ENCODE data around the gene NOXO1.
"Not testable (repeated sequence)": the region's sequence is repeated elsewhere in the genome, so short reads cannot be mapped to it uniquely, and the experiment has no call there.

The NOXO1 gene

DNA sequence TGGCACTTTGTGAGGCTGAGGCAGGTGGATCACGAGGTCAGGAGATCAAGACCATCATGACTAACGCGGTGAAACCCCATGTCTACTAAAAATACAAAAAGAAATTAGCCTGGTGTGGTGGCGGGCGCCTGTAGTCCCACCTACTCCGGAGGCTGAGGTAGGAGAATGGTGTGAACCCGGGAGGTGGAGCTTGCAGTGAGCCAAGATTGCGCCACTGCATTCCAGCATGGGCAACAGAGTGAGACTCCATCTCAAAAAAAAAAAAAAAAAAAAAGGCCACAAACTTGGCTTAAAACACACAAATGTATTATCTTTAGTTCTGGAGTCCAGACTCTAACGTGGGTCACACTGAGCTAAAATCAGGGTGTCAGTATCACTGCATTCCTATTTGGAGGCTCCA lies 30.5 kb upstream of the NOXO1 start:
- in situ Hi-C loops (cut with HindIII; ENCODE audit: low sequenced_read_pairs) = not testable (repeated sequence)

GRCh38 chr16:2009791-2010510 lies 28.7 kb upstream of the NOXO1 start, which contains the start of gene ZNF598:
TSS of gene ZNF598 (minus strand) at chr16:2009821.
- in situ Hi-C loops (cut with HindIII; ENCODE audit: low sequenced_read_pairs) = no loop called here

GRCh38 chr16:2009164-2009711 lies 28.0 kb upstream of the NOXO1 start:
- in situ Hi-C loops (cut with HindIII; ENCODE audit: low sequenced_read_pairs) = no loop called here

DNA sequence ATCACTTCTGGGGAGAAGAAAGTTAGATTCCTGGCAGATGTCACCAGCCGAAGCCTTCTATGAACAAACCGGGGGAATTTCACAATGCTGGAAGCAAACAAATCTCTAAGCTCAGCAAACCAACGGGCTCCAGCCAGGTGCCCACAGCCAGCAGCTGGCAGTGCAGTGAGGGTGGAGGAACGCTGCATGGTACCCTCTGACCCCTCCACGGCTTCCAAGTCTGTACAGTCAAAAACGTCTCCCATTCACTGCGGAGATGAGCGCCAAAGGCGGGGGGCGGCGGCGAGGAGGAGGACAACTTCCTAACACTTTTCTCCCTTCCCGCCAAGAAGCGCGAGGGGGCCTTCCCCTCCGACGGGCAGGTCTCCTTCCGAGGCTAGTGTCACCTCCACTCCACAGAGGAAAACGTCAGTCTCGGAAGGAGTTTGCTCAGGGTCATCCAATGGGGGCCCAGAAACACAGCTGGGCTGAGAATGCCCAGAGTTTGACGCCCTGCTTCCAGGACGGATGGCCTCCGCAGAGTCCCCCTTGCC lies 27.4 kb upstream of the NOXO1 start:
- in situ Hi-C loops (cut with HindIII; ENCODE audit: low sequenced_read_pairs) = no loop called here

DNA sequence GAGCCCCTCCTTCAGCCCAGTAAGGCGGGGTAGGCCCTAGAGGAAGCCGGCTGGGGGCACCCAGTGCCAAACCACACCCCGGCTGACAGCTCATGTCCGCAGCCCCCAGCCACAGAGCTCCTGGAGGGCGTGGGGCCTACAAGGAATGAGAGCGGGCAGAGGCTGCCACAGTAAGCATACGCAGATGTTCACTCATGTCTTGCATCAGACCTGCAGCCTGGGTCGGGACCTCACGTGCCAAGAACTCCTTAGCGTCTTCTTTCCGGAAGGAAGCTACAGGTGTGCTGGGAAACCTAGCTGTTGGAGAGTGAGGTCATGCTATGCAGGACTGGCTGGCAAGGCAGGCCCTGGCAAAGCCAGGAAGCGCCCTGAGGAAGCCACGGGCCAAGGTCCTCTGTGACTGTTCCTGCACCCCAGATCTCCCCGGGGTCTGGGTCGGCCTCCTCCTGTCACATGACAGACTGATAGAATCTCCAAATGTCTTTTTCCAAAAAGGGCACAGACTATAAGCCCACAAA lies 26.8 kb upstream of the NOXO1 start:
- in situ Hi-C loops (cut with HindIII; ENCODE audit: low sequenced_read_pairs) = no loop called here

GRCh38 chr16:2007081-2007836 lies 26.0 kb upstream of the NOXO1 start:
- in situ Hi-C loops (cut with HindIII; ENCODE audit: low sequenced_read_pairs) = no loop called here

- in situ Hi-C loops (cut with HindIII; ENCODE audit: low sequenced_read_pairs) = no loop called here
Observed at GRCh38 chr16:2006317-2006716, 25.0 kb upstream of the NOXO1 start.

GRCh38 chr16:2005646-2006045 lies 24.4 kb upstream of the NOXO1 start:
- in situ Hi-C loops (cut with HindIII; ENCODE audit: low sequenced_read_pairs) = no loop called here

- in situ Hi-C loops (cut with HindIII; ENCODE audit: low sequenced_read_pairs) = no loop called here
Observed at GRCh38 chr16:2004795-2005517, 23.7 kb upstream of the NOXO1 start.

DNA sequence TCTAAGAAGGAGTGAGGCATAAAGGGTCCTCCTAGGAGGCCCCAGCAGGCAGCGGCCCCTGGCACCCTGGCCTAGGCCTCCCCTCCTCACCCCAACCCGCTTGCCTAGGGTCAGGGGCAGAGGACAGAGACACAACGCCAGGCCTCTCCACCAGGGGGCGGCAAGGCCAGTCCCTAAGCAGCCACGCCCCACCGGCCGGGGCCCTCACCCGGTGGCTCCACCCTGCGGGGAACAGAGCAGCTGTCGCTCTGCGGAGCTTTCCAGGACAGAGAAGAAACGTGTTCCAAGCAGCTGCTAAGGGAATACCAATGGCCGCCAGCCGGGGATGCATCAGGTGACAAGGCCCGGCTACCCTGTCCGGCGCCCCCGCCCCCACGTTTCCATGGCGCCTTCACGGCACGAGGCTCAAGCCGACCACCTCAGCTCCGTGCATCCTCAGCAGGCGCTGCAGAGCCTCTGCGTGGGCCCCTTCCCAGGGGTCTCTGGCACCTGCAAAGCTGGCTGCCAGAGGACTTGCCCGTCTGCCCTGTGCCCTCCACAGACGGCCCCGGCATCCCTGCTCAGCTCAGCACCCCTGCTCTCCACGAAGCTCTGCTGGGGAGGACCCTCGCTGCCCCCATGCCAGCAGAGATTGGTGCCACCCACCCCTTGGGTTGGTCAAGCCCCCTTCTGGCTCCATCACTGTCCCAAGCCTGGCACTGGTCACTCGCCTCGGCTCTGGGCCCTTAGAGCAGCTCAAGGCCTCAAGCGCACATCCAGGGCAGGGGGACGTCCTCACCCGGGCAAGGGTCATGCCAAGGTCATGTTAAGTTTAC lies 22.8 kb upstream of the NOXO1 start:
- in situ Hi-C loops (cut with HindIII; ENCODE audit: low sequenced_read_pairs) = no loop called here

GRCh38 chr16:2003231-2003826 lies 22.1 kb upstream of the NOXO1 start:
- in situ Hi-C loops (cut with HindIII; ENCODE audit: low sequenced_read_pairs) = no loop called here

DNA sequence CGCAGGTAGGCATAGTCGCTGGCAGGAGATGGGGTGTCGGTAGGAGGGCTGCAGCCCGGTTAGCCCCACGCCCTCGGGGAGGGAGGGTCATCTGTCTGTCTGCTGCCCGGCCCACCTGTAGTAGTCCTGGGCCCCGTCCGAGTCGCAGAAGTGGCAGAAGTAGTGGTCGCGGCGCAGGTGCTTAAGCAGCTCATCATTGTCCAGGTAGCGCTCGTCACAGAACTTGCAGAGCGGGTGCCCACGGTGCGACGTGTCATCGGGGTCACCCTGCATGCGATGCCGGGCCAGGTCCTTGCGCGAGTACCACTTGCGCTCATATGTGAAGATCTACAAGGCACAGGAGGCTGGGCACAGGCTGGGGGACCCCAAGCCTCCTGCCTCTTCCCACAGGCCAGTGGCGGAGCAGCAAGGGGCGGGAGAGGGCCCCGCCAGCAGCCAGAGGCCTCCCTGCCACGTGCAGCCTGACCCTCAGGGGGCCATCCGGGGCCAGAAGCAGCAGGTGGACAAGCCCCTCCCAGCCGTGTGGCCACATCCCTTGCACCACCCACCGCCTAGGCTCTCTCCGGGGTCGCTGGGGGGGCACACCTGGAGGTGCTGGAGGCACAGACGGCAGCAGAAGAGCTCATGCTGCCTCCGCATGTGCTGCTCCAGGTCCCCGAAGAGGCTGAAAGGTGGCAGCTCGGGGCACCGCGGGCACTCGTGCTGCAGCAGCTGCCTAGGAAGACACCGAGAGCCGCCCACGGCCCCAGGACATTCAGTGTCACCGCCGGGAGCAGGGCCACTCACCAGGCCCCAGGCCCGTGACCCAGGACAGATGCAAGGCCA lies 21.3 kb upstream of the NOXO1 start:
- in situ Hi-C loops (cut with HindIII; ENCODE audit: low sequenced_read_pairs) = no loop called here

- in situ Hi-C loops (cut with HindIII; ENCODE audit: low sequenced_read_pairs) = no loop called here
Observed at GRCh38 chr16:2001456-2002355, 20.4 kb upstream of the NOXO1 start.

- in situ Hi-C loops (cut with HindIII; ENCODE audit: low sequenced_read_pairs) = no loop called here
Observed at GRCh38 chr16:2001035-2001434, 19.8 kb upstream of the NOXO1 start.

DNA sequence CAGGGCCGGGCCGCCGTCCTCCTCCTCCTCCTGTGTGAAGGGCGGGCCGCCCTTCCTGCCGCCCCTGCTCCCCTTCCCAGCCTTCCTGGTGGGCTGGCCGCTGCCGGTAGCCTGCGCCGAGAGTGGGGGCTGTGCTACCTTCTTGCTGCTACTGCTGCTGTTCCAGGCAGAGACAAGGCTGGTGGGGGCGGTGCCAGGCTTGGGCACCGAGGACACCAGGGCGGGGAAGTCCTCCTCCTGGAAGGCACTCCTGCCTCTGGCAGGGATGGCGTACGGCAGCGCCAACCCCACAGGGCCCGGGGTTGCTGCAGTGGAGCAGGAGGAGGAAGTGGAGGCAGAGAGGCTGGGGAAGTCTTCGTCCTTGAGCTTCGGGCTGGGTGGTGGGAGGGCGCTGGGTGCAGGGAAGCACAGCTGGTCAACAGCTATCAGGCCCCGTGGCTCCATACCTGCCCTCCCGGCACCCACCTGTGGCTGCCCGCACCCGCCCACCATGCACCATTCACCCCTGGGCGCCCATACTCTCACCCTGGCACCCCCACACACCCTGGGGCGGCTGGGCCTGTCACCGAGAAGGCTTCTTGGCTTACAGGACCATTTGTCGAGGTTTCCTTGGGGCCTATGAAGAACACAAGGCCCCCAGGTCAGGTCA lies 18.7 kb upstream of the NOXO1 start:
- in situ Hi-C loops (cut with HindIII; ENCODE audit: low sequenced_read_pairs) = no loop called here

DNA sequence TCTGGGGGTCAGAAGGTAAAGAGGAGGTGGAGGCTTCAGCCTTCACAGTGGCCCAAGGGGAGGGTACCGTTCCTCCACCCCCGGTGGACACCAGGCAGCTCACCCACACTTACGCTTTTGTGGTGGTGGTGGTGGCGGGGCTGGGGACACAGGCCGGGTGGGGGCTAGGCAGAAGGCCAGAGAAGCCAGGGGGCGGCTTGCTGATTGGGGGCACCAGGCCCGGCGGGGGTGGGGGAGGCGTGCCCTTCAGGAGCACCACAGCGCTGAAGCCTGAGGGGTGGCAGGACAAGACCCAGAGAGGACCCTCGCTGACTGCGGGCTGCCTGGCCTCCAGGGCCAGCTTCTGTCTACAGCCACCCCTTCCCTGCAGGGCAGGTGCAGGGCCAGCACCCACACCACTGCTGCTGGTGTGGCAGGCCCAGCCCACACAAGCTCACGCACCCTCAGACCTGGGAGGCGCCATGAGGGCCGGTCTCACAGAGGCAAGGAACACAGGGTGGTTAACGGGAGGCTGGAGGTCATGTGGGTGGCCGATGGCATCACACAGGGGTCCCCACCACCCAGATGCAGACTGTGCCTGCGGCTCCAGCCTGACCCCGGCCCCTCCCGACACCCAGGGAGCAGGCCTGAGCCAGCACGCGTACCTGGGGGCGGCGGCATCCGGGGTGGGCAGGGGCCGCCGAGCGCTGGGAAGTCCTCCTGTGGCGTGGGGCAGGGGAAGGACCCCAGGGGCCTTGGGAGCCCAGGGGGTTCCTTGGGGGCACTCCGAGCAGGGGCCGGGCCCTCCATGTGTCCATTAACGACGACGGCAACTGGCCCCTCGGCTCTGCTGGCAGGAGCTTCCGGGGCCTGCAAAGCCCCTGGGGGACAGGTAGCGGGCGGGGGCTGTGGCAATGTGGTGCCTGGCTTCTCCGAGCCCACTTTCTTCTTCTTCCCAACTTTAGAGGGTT lies 17.9 kb upstream of the NOXO1 start:
- in situ Hi-C loops (cut with HindIII; ENCODE audit: low sequenced_read_pairs) = no loop called here
